ENCODE data around the gene ACTMAP.
"Not testable (repeated sequence)": the region's sequence is repeated elsewhere in the genome, so short reads cannot be mapped to it uniquely, and the experiment has no call there.

The ACTMAP gene

DNA sequence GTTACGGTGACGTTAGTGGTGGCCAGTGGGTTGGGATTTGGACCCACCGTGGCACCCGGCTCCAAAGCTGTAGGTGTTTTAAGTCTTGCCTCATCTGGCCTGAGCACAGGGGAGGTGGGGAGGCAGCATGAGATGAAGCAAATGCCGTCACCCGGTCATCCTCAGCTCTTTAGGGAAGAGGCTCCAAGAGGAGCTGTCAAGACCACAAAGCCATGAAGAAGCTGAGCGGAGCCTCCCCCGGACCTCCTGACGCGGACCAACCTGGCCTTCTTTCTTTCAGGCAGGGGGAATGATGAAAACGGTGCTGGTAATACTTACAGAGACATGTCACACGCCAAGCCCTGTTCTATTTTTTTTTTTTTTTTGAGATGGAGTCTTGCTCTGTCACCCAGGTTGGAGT lies 7.4 kb downstream of the ACTMAP start:
- Histone ChIP-seq H3K9me3 (ENCODE audit: control insufficient read depth, insufficient read depth, low read length) (no peaks in the 10 kb centered on the region), H3K9ac (ENCODE audit: low read depth, low read length) (no peak overlapping the region), H3K36me3 (ENCODE audit: insufficient read depth, low read length) (no peaks in the 10 kb centered on the region; the same call in 1 of the 2 replicates), H3K4me1 (ENCODE audit: insufficient read depth, low read length) (peaks cover 8% of the 10 kb centered on the region)

DNA sequence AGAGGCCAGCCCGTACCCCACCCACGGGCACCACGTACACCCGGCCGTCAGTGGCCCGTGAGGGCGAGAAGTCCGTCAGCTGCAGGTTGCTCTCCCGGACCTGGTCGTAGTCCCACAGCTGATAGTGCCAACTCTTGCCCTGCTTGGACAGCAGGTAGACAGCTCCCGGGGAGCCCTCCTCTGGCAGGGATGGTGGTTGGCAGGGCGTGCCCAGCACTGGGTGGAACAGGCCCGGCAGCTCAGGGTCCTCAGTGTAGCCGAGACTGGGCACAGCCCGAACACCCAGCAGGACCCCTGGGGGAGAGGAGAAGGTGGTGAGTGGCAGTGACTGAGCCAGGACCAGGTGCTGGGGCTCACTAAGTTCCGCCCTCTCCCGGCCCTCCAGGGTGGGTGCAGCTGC lies 7.8 kb downstream of the ACTMAP start:
- Histone ChIP-seq H3K9ac (ENCODE audit: low read depth, low read length) (no peak overlapping the region), H3K9me3 (ENCODE audit: control insufficient read depth, insufficient read depth, low read length) (no peaks in the 10 kb centered on the region), H3K4me1 (ENCODE audit: insufficient read depth, low read length) (peaks cover 8% of the 10 kb centered on the region), H3K36me3 (ENCODE audit: insufficient read depth, low read length) (no peaks in the 10 kb centered on the region; the same call in 1 of the 2 replicates)

DNA sequence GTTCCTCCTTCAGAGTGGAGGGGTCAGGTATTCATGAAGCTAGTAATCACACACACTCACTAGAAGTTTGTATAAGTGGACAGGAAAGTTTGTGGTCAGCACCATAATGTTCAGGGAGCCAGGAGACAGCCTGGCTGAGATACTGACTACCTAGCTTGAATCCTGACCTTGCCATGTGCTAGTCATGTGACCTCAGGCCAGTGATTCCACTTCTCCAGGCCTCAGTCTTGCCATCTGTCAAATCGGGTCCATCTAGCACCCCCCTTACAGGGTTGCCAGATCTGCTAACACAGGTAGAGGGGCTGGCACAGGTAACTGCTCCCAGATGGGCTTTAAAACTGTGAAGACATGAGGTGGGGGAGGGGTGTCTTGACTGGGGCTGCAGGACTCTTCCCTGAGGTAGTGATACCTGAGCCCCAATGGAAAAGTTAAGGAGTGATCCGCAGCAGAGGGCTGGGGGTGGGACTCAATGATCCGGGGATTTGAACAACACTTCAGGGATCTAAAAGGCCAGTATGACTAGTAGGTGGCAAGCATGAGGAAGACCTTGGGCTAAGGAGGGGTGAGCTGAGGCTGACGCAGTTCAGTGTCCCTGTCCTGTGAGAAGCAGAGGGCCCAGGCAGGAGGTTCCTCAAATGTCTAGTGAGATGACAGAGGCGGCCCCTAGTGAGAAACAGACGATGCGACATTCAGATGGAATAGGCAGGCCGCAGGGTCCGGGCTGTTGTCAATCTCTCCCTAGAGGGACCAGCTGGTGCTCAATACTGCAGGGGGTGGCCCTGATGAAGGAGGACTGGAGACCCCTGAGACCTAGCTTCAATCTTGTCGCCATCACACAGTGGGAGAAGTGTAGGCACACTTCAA lies 8.5 kb downstream of the ACTMAP start:
- H3K9me3 ChIP-seq (ENCODE audit: control insufficient read depth, insufficient read depth, low read length), result no peaks in the 10 kb centered on the region
- no peak overlapping the region for H3K9ac ChIP-seq (ENCODE audit: low read depth, low read length)
- H3K36me3 ChIP-seq (ENCODE audit: insufficient read depth, low read length), result no peaks in the 10 kb centered on the region; the same call in 1 of the 2 replicates
- H3K4me1 ChIP-seq (ENCODE audit: insufficient read depth, low read length), result peaks cover 8% of the 10 kb centered on the region

DNA sequence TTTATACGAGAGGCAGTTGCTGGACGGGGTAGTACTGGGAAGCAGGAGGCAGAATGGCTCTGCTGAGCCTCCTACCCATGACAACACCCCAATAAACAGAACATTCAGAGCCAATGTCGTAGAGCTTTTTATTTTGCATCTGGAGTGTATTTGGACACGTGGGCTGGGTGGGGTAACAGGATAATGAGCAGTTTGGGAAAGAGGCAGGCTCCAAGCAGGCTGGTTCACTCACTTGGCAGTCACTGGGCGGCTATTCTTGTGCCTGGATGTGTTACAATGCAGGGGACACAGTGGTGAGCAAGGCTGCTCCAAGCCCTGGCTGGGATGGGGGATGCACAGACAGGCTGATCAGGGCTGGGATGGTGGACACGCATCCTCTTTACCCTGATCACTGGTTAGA lies 9.5 kb downstream of the ACTMAP start:
- peaks cover under 1% of the 10 kb centered on the region; the same call in 1 of the 2 replicates for H3K36me3 ChIP-seq (ENCODE audit: insufficient read depth, low read length)

DNA sequence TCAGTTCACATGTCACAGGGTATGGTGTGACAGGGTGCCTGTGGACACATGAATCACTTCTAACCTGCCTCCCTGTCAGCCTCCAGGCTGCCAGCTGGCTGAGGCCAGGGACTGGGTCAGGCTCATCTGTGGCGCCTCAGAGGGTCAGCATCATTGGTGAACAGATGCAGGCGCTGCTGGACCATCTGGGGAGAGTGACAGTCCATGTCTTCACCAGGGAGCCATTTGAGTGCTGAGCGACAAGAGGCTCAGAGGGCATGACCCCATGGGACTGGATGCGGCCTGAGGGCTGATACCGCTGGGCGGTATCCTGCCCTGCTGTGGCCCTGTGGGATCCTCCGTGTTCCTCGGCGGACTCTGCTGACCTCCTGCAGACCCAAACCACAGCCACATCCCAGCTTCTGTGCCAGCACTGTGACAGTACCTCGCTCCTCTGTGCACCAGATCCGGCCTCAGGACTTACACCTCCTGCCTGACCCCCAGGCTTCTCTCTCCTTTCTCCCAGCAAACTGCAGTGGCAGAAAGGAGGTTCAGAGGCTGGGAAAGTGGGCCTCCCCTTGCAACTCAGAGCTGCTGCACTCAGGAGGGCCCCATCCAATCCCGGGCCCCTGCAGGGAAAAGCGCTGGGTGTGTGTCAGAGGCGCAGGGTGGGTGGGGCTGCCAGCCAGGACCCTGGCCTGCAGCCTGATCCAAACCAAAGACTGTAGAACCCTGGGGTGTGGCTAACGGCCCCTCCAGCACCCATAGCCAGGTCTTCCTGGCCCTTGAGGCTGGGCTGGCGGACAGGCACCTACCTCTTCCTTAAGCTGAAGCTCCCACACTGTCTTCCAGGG lies 10.2 kb downstream of the ACTMAP start:
- peaks cover 5% of the 10 kb centered on the region for H3K36me3 ChIP-seq (ENCODE audit: insufficient read depth, low read length)

More for the DNA sequence above, 9.5 kb downstream of the ACTMAP start:
- H3K9ac ChIP-seq (ENCODE audit: low read depth, low read length), result no peak overlapping the region
- no peaks in the 10 kb centered on the region for H3K9me3 ChIP-seq (ENCODE audit: control insufficient read depth, insufficient read depth, low read length)
- H3K4me1 ChIP-seq (ENCODE audit: insufficient read depth, low read length), result peaks cover 8% of the 10 kb centered on the region

DNA sequence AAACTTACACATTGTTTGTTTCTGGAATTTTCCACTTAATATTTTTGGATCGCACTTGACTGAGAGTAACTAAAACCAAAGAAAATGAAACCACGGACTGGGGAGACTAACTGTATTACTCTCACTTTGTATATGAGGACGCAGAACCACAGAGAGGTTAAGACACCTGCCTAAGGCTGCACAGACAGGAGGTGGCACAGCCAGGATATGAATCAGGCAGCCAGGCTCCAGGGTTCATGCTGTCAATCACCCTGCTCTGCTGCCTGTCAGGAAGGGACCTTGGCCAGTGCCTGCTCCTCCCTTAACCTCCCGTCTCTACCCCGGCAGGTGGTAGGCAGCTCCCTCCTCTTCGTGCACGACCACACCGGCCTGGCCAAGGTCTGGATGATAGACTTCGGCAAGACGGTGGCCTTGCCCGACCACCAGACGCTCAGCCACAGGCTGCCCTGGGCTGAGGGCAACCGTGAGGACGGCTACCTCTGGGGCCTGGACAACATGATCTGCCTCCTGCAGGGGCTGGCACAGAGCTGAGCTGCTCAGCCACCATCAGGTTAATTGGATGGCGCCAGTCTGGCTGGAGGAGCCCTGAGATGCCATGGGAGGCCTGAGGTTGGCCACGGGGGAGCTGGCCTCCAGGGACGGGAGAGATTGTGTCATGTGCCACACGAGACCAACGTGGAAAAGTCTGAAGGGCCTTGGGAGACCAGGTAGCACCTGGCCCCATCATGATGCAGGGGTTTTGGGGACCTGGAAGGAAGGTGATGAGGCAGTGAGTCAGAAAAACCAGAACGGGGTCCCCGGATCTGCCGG lies 11.0 kb downstream of the ACTMAP start:
- H3K36me3 ChIP-seq (ENCODE audit: insufficient read depth, low read length), result peaks cover 5% of the 10 kb centered on the region
- no peaks in the 10 kb centered on the region for H3K4me1 ChIP-seq (ENCODE audit: insufficient read depth, low read length)
- no peak overlapping the region for H3K9ac ChIP-seq (ENCODE audit: low read depth, low read length)
- H3K9me3 ChIP-seq (ENCODE audit: control insufficient read depth, insufficient read depth, low read length), result no peaks in the 10 kb centered on the region

More for the DNA sequence above, 10.2 kb downstream of the ACTMAP start:
- H3K9me3 ChIP-seq (ENCODE audit: control insufficient read depth, insufficient read depth, low read length), result no peaks in the 10 kb centered on the region
- no peak overlapping the region for H3K9ac ChIP-seq (ENCODE audit: low read depth, low read length)
- H3K4me1 ChIP-seq (ENCODE audit: insufficient read depth, low read length), result peaks cover 2% of the 10 kb centered on the region

DNA sequence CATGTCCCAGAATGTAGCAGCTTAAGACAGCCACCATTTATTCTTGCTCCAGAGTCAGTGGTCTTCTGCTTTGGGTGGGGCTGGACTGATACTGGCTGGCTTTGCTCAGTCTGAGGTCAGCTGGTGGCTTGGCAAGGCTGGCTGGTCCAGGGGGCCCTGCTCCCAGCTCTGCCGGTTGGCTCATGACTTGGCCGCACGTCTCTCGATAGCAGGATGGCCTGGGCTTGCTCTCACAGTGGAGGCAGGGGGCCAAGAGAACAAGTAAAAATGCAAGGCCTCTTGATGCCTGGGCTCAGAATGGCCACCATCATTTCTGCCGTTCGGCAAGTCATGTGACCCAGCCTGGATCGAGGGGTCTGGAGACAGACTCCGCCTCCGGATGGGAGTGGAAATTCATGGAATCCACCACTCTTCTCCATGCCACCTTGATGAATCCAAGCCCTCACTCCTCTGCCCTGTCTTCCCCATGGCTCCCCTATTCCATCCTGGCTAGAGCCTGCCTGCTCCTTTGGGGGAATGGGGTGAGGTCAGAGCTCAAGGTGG lies 13.1 kb downstream of the ACTMAP start:
- no peaks in the 10 kb centered on the region for H3K9me3 ChIP-seq (ENCODE audit: control insufficient read depth, insufficient read depth, low read length)
- H3K36me3 ChIP-seq (ENCODE audit: insufficient read depth, low read length), result peaks cover 5% of the 10 kb centered on the region
- H3K4me1 ChIP-seq (ENCODE audit: insufficient read depth, low read length), result no peaks in the 10 kb centered on the region
- H3K9ac ChIP-seq (ENCODE audit: low read depth, low read length), result no peak overlapping the region

GRCh38 chr19:40736661-40737060 lies 13.6 kb downstream of the ACTMAP start:
- Histone ChIP-seq H3K4me1 (ENCODE audit: insufficient read depth, low read length) (no peaks in the 10 kb centered on the region), H3K9ac (ENCODE audit: low read depth, low read length) (no peak overlapping the region), H3K9me3 (ENCODE audit: control insufficient read depth, insufficient read depth, low read length) (no peaks in the 10 kb centered on the region), H3K36me3 (ENCODE audit: insufficient read depth, low read length) (peaks cover 5% of the 10 kb centered on the region)

DNA sequence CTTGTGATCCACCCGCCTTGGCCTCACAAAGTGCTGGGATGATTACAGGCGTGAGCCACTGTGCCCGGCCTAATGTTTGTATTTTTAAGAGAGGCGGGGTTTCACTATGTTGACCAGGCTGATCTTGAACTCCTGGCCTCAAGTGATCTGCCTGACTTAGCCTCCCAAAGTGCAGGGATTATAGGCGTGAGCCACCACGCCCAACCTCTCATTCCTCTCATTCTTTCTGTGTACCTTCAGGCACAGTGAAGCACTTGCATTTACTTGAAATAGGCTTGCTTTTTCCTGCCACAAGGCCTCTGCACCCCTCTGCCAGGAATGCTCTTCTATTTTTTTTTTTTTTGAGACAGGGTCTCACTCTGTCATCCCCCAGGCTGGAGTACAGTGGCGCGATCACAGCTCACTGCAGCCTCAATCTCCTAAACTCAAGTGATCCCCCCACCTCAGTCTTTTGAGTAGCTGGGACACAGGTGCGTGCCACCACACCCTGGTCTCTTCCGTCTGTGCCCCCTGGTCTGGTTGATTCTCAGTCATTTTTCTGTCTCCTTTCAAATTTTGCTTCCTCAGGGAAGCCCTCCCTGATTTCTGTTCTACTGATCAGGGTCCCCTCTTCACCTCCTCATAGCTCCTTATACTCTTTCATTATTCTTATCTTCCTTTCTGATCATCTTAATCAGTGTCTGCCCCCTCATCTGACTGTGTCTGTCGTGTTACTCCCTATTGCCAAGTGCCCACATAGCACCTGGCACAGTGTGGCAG lies 15.1 kb downstream of the ACTMAP start:
- no peak overlapping the region for H3K9ac ChIP-seq (ENCODE audit: low read depth, low read length)
- H3K4me1 ChIP-seq (ENCODE audit: insufficient read depth, low read length), result no peaks in the 10 kb centered on the region
- no peaks in the 10 kb centered on the region for H3K9me3 ChIP-seq (ENCODE audit: control insufficient read depth, insufficient read depth, low read length)
- peaks cover 5% of the 10 kb centered on the region for H3K36me3 ChIP-seq (ENCODE audit: insufficient read depth, low read length)

GRCh38 chr19:40733149-40733548 lies 17.1 kb downstream of the ACTMAP start:
- Histone ChIP-seq H3K4me1 (ENCODE audit: insufficient read depth, low read length) (no peaks in the 10 kb centered on the region), H3K9ac (ENCODE audit: low read depth, low read length) (no peak overlapping the region), H3K36me3 (ENCODE audit: insufficient read depth, low read length) (peaks cover 5% of the 10 kb centered on the region), H3K9me3 (ENCODE audit: control insufficient read depth, insufficient read depth, low read length) (no peaks in the 10 kb centered on the region)

GRCh38 chr19:40732304-40732703 lies 18.0 kb downstream of the ACTMAP start:
- H3K36me3 ChIP-seq (ENCODE audit: insufficient read depth, low read length), result peaks cover 10% of the 10 kb centered on the region

GRCh38 chr19:40730065-40730464 lies 20.2 kb downstream of the ACTMAP start:
- not testable (repeated sequence) for H3K36me3 ChIP-seq (ENCODE audit: insufficient read depth, low read length); H3K9me3 ChIP-seq (ENCODE audit: control insufficient read depth, insufficient read depth, low read length); H3K9ac ChIP-seq (ENCODE audit: low read depth, low read length); H3K4me1 ChIP-seq (ENCODE audit: insufficient read depth, low read length)

More at GRCh38 chr19:40732304-40732703, 18.0 kb downstream of the ACTMAP start:
- not testable (repeated sequence) for H3K4me1 ChIP-seq (ENCODE audit: insufficient read depth, low read length); H3K9me3 ChIP-seq (ENCODE audit: control insufficient read depth, insufficient read depth, low read length); H3K9ac ChIP-seq (ENCODE audit: low read depth, low read length)

GRCh38 chr19:40726279-40726678 lies 24.0 kb downstream of the ACTMAP start:
- Histone ChIP-seq H3K9ac (ENCODE audit: low read depth, low read length) (no peak overlapping the region), H3K4me1 (ENCODE audit: insufficient read depth, low read length) (no peaks in the 10 kb centered on the region), H3K36me3 (ENCODE audit: insufficient read depth, low read length) (peaks cover 5% of the 10 kb centered on the region), H3K9me3 (ENCODE audit: control insufficient read depth, insufficient read depth, low read length) (no peaks in the 10 kb centered on the region)

Measured in ES-I3 (cell line).